ENCODE data around the gene C12orf57. TPM values are rescaled to one million over a fixed set of nuclear protein-coding genes. Genes with fewer than 3 reads are reported as not detected.

C12orf57 gene
- total RNA-seq, 4 donors from 2014 or later = 280 to 555 (median 413) TPM

DNA sequence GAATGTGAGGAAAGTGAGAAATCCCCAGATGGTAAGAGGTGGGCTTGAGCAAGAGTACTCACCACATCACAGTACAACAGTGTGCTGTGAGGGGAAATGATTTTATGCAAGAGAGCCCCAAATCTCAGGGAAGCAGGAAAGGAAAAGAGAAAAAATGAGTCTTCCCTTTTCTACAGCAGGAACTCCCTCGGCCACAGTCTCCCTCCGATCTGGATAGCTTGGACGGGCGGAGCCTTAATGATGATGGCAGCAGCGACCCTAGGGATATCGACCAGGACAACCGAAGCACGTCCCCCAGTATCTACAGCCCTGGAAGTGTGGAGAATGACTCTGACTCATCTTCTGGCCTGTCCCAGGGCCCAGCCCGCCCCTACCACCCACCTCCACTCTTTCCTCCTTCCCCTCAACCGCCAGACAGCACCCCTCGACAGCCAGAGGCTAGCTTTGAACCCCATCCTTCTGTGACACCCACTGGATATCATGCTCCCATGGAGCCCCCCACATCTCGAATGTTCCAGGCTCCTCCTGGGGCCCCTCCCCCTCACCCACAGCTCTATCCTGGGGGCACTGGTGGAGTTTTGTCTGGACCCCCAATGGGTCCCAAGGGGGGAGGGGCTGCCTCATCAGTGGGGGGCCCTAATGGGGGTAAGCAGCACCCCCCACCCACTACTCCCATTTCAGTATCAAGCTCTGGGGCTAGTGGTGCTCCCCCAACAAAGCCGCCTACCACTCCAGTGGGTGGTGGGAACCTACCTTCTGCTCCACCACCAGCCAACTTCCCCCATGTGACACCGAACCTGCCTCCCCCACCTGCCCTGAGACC is 8.2 kb upstream of the C12orf57 start:
- DNase-seq (ENCODE audit: low spot score) (no peak), ATAC-seq (ENCODE audit: low FRiP score) (no peak)
- TF ChIP-seq, protein P1, sequence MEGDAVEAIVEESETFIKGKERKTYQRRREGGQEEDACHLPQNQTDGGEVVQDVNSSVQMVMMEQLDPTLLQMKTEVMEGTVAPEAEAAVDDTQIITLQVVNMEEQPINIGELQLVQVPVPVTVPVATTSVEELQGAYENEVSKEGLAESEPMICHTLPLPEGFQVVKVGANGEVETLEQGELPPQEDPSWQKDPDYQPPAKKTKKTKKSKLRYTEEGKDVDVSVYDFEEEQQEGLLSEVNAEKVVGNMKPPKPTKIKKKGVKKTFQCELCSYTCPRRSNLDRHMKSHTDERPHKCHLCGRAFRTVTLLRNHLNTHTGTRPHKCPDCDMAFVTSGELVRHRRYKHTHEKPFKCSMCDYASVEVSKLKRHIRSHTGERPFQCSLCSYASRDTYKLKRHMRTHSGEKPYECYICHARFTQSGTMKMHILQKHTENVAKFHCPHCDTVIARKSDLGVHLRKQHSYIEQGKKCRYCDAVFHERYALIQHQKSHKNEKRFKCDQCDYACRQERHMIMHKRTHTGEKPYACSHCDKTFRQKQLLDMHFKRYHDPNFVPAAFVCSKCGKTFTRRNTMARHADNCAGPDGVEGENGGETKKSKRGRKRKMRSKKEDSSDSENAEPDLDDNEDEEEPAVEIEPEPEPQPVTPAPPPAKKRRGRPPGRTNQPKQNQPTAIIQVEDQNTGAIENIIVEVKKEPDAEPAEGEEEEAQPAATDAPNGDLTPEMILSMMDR (IDR thresholded peaks at IDR 0.05) = no peak

DNA sequence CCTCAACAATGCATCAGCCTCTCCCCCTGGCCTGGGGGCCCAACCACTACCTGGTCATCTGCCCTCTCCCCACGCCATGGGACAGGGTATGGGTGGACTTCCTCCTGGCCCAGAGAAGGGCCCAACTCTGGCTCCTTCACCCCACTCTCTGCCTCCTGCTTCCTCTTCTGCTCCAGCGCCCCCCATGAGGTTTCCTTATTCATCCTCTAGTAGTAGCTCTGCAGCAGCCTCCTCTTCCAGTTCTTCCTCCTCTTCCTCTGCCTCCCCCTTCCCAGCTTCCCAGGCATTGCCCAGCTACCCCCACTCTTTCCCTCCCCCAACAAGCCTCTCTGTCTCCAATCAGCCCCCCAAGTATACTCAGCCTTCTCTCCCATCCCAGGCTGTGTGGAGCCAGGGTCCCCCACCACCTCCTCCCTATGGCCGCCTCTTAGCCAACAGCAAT is 7.6 kb upstream of the C12orf57 start:
- ATAC-seq (ENCODE audit: low FRiP score) = no peak
- TF ChIP-seq, protein P1 (IDR thresholded peaks at IDR 0.05) = no peak
- no peak for DNase-seq (ENCODE audit: low spot score)

DNA sequence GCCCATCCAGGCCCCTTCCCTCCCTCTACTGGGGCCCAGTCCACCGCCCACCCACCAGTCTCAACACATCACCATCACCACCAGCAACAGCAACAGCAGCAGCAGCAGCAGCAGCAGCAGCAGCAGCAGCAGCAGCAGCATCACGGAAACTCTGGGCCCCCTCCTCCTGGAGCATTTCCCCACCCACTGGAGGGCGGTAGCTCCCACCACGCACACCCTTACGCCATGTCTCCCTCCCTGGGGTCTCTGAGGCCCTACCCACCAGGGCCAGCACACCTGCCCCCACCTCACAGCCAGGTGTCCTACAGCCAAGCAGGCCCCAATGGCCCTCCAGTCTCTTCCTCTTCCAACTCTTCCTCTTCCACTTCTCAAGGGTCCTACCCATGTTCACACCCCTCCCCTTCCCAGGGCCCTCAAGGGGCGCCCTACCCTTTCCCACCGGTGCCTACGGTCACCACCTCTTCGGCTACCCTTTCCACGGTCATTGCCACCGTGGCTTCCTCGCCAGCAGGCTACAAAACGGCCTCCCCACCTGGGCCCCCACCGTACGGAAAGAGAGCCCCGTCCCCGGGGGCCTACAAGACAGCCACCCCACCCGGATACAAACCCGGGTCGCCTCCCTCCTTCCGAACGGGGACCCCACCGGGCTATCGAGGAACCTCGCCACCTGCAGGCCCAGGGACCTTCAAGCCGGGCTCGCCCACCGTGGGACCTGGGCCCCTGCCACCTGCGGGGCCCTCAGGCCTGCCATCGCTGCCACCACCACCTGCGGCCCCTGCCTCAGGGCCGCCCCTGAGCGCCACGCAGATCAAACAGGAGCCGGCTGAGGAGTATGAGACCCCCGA is 7.0 kb upstream of the C12orf57 start:
- DNase-seq (ENCODE audit: low spot score) (no peak), ATAC-seq (ENCODE audit: low FRiP score) (no peak)
- TF ChIP-seq, protein P1 (IDR thresholded peaks at IDR 0.05) = no peak

DNA sequence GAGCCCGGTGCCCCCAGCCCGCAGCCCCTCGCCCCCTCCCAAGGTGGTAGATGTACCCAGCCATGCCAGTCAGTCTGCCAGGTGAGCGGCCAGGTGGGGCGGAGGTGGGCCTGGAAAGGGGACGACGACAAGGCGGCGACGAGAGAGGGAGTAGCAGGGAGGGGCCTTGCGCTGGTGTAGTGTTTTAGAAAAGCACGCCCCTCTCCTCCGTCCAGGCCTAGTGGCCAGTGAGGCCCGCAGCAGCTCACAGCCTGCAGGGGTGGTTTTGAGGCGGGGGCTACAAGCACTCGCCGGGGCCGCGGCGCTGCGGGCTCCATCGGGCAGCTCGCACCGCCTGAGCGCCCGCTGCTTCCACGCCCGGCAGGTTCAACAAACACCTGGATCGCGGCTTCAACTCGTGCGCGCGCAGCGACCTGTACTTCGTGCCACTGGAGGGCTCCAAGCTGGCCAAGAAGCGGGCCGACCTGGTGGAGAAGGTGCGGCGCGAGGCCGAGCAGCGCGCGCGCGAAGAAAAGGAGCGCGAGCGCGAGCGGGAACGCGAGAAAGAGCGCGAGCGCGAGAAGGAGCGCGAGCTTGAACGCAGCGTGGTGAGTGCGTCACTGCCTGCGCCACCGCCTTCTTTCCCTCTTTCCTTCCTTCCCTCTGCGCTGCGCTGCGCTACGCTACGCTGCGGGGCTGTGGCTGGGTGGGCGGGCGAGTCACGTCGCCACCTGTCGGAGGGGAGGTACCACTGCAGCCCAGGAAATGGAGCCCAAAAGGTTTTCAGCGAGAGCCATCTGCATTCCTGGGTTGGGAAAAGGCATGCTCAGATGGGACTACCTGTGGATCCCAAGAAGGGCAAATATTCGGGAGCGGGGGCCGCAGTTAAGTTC is 6.1 kb upstream of the C12orf57 start:
- DNase-seq (ENCODE audit: low spot score) = no peak
- TF ChIP-seq, protein P1 (IDR thresholded peaks at IDR 0.05) = peak in 1 of 3 donors; percentile 76
- peak; percentile 90 for ATAC-seq (ENCODE audit: low FRiP score)

DNA sequence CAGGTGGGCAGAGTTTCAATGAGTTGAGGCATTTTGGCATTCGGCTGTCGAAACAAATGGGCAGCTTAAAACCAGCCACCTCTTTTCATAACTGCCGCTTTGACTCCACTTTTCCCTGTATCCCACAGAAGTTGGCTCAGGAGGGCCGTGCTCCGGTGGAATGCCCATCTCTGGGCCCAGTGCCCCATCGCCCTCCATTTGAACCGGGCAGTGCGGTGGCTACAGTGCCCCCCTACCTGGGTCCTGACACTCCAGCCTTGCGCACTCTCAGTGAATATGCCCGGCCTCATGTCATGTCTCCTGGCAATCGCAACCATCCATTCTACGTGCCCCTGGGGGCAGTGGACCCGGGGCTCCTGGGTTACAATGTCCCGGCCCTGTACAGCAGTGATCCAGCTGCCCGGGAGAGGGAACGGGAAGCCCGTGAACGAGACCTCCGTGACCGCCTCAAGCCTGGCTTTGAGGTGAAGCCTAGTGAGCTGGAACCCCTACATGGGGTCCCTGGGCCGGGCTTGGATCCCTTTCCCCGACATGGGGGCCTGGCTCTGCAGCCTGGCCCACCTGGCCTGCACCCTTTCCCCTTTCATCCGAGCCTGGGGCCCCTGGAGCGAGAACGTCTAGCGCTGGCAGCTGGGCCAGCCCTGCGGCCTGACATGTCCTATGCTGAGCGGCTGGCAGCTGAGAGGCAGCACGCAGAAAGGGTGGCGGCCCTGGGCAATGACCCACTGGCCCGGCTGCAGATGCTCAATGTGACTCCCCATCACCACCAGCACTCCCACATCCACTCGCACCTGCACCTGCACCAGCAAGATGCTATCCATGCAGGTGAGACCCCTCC is 5.2 kb upstream of the C12orf57 start:
- no peak for ATAC-seq (ENCODE audit: low FRiP score)
- TF ChIP-seq, protein P1 (IDR thresholded peaks at IDR 0.05) = no peak
- DNase-seq (ENCODE audit: low spot score) = no peak

DNA sequence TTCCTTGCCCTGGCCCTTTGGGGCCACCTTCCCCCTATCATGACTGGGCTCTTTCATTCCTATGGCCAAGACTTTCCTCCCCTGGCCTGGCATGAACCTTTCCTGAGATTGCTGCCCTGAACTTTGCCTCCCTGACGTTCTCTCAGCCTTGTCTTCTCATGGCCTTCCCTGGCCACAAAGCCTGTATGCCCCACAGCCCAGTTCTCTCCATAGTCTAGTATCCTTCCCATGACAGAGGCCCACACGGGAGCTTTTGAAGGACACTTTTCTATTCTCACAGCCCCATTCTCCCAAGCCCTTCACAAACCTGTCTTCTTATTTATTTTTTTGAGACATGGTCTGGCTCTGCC is 4.7 kb upstream of the C12orf57 start:
- DNase-seq (ENCODE audit: low spot score) (no peak), ATAC-seq (ENCODE audit: low FRiP score) (no peak)
- TF ChIP-seq, protein P1 (IDR thresholded peaks at IDR 0.05) = no peak

All from omental fat pad (tissue), 4 donors.